Epithelial cell of proximal tubule (primary cell): ENCODE measurements around the gene GOLGA6C. TPM values are rescaled to one million over a fixed set of nuclear protein-coding genes. Genes with fewer than 3 reads are reported as not detected.
A peak's percentile ranks its signal among the peaks of the same experiment; 100 is the strongest.
"Not testable (repeated sequence)": the region's sequence is repeated elsewhere in the genome, so short reads cannot be mapped to it uniquely, and the experiment has no call there.

Experiments used
- DNase-seq: peaks from one replicate; pipeline ENCODE4 v3.0.0-alpha.2; 2011; ENCODE audit warnings: low read depth
- H3K4me3 ChIP-seq: 2 replicates; pipeline ENCODE4 v1.5.1; 2011; ENCODE audit warnings: low read depth, mild to moderate bottlenecking, low read length
- CTCF ChIP-seq: conservative IDR thresholded peaks from 2 replicates; pipeline ENCODE4 v1.5.1; 2012; ENCODE audit warnings: low read depth, mild to moderate bottlenecking, low read length
- total RNA-seq: library from RNA; depleted of rRNA; stranded (reverse); fragments of >200 nt; gene quantifications from 2 replicates; pipeline ENCODE4 v1.2.3, GENCODE V29; 2015

Gene GOLGA6C
- total RNA-seq, 1 donor from 2014 or later: not detected

- TF ChIP-seq CTCF: no peak
- no peak overlapping the region for H3K4me3 ChIP-seq
These were observed 44.8 kb upstream of the GOLGA6C start for GRCh38 chr15:75213212-75213767.

GRCh38 chr15:75213768-75214221 lies 44.3 kb upstream of the GOLGA6C start:
- no peak for TF ChIP-seq CTCF
- H3K4me3 ChIP-seq: no peak overlapping the region

More at GRCh38 chr15:75213212-75213767, 44.8 kb upstream of the GOLGA6C start:
- no peak for DNase-seq

GRCh38 chr15:75214293-75215096 lies 43.6 kb upstream of the GOLGA6C start:
- H3K4me3 ChIP-seq: no peak overlapping the region
- no peak for DNase-seq
- TF ChIP-seq CTCF: no peak

More at GRCh38 chr15:75213768-75214221, 44.3 kb upstream of the GOLGA6C start:
- DNase-seq: no peak

GRCh38 chr15:75215107-75216004 lies 42.8 kb upstream of the GOLGA6C start:
- no peak for TF ChIP-seq CTCF
- H3K4me3 ChIP-seq: no peak overlapping the region
- DNase-seq: no peak

GRCh38 chr15:75217012-75217411 lies 41.1 kb upstream of the GOLGA6C start:
- no peak overlapping the region for H3K4me3 ChIP-seq
- no peak for DNase-seq
- TF ChIP-seq CTCF: no peak

GRCh38 chr15:75217574-75217973 lies 40.6 kb upstream of the GOLGA6C start:
- DNase-seq, H3K4me3 ChIP-seq: not testable (repeated sequence)

- DNase-seq: peak; percentile 42
- H3K4me3 ChIP-seq: not testable (repeated sequence)
These were observed 38.6 kb upstream of the GOLGA6C start for GRCh38 chr15:75219507-75219929.
